A549 (cell line): ENCODE data around the gene ITGA2. TPM values are rescaled to one million over a fixed set of nuclear protein-coding genes. Genes with fewer than 3 reads are reported as not detected.

Experiments
- ATAC-seq, 2 experiments: fragments of 200-7000 bp in 1 of 2; fragments of >200 bp in 1 of 2; cut with Nextera tagmentation in 1 of 2; cut with Tn5 transposase in 1 of 2; 3 replicates each; pipeline versions ENCODE4 v1.8.0 to v1.9.1; 2018 to 2020; ENCODE audit warnings: mild to moderate bottlenecking in 1 of 2, moderate library complexity in 1 of 2
- CTCF ChIA-PET: fragments of 300-600 bp; sonication (Branson Sonifier 250); formaldehyde crosslinking; extraction: SDS; loops from one replicate; lab custom pipeline; 2021; ENCODE audit warnings: antibody characterized with exemption, inconsistent platforms; lab: Yijun Ruan, JAX
- POLR2A ChIA-PET: fragments of 350-600 bp; formaldehyde crosslinking; extraction: SDS; loops from one replicate; lab custom pipeline; 2021; ENCODE audit warnings: antibody characterized with exemption, inconsistent platforms; lab: Yijun Ruan, JAX
- DNase-seq, 2 experiments: peaks; one replicate each; pipeline versions ENCODE4 v3.0.0 to v3.0.0-alpha.2; 2011 to 2016; ENCODE audit warnings: low read depth in 1 of 2, low spot score in 1 of 2
- FAIRE-seq: peaks from 2 replicates; lab custom pipeline; 2011; peaks lifted over from hg19 to GRCh38; lab: Jason Lieb, UNC
- H3K27ac ChIP-seq, 2 experiments: fragments of >200 bp; sonication (Bioruptor Twin); formaldehyde crosslinking; 3 replicates each; pipeline ENCODE4 v1.5.1; 2016 to 2017
- H3K4me1 ChIP-seq: fragments of >200 bp; sonication (Bioruptor Twin); formaldehyde crosslinking; 3 replicates; pipeline ENCODE4 v1.6.1; 2016
- H3K4me2 ChIP-seq: fragments of >200 bp; sonication (Bioruptor Twin); formaldehyde crosslinking; 3 replicates; pipeline ENCODE4 v1.6.1; 2016
- H3K4me3 ChIP-seq: fragments of >200 bp; sonication (Bioruptor Twin); formaldehyde crosslinking; 3 replicates; pipeline ENCODE4 v1.5.1; 2016
- H3K9me3 ChIP-seq: fragments of >200 bp; sonication (Bioruptor Twin); formaldehyde crosslinking; 3 replicates; pipeline ENCODE4 v1.6.1; 2016
- BHLHE40 ChIP-seq: IDR thresholded peaks from 2 replicates; pipeline ENCODE4 v1.6.1; 2012; ENCODE audit warnings: low read depth, low read length, inconsistent platforms
- CBX2 ChIP-seq: fragments of 200-600 bp; sonication (generic); IDR thresholded peaks from 2 replicates; pipeline ENCODE4 v1.6.1; 2016; ENCODE audit warnings: low read depth, mild to moderate bottlenecking, borderline replicate concordance
- CEBPB ChIP-seq, 2 experiments: fragments of >200 bp in 1 of 2; sonication (Bioruptor Twin) in 1 of 2; formaldehyde crosslinking in 1 of 2; IDR thresholded peaks; 2 replicates each; pipeline ENCODE4 v1.6.1; 2012 to 2016
- EHF ChIP-seq: fragments of 250-450 bp; sonication (Bioruptor Pico); IDR thresholded peaks from 2 replicates; pipeline ENCODE4 v1.5.0; 2020; ENCODE audit warnings: mild to moderate bottlenecking
- EHMT2 ChIP-seq: fragments of 200-600 bp; sonication (generic); IDR thresholded peaks from 2 replicates; pipeline ENCODE4 v1.6.1; 2016; ENCODE audit warnings: antibody characterized with exemption, low read depth, mild to moderate bottlenecking, moderate library complexity
- EP300 ChIP-seq, 2 experiments: fragments of >200 bp; sonication (Bioruptor Twin); formaldehyde crosslinking; IDR thresholded peaks; 2 replicates in 1 of 2; 3 replicates in 1 of 2; pipeline ENCODE4 v1.6.1; 2016 to 2017
- FOSL2 ChIP-seq, 2 experiments: fragments of 450-650 bp in 1 of 2; fragments of >200 bp in 1 of 2; sonication (Bioruptor Twin) in 1 of 2; formaldehyde crosslinking; IDR thresholded peaks; 2 replicates each; pipeline versions ENCODE4 v1.5.0 to v1.6.1; 2016 to 2020; ENCODE audit warnings: mild to moderate bottlenecking in 1 of 2, moderate library complexity in 1 of 2
- HDAC2 ChIP-seq: fragments of 200-600 bp; sonication (generic); IDR thresholded peaks from 2 replicates; pipeline ENCODE4 v1.6.1; 2016
- HEYL ChIP-seq: fragments of 250-450 bp; sonication (Bioruptor Pico); IDR thresholded peaks from 2 replicates; pipeline ENCODE4 v1.8.0; 2021; ENCODE audit warnings: mild to moderate bottlenecking, moderate library complexity
- HOXB5 ChIP-seq: fragments of 250-450 bp; sonication (Bioruptor Pico); IDR thresholded peaks from 2 replicates; pipeline ENCODE4 v1.5.0; 2020; ENCODE audit warnings: mild to moderate bottlenecking, moderate library complexity
- JUNB ChIP-seq: fragments of >200 bp; sonication (Bioruptor Twin); formaldehyde crosslinking; IDR thresholded peaks from 2 replicates; pipeline ENCODE4 v1.6.1; 2016
- KDM1A ChIP-seq: fragments of 200-600 bp; sonication (generic); IDR thresholded peaks from 2 replicates; pipeline ENCODE4 v1.6.1; 2016; ENCODE audit warnings: low read depth, mild to moderate bottlenecking
- NFE2L2 ChIP-seq: fragments of 150-350 bp; conservative IDR thresholded peaks from 2 replicates; pipeline ENCODE4 v1.6.1; 2014; ENCODE audit warnings: low read length
- NR3C1 ChIP-seq: fragments of >200 bp; sonication (Bioruptor Twin); formaldehyde crosslinking; IDR thresholded peaks from 3 replicates; pipeline ENCODE4 v1.6.1; 2017
- POLR2A ChIP-seq: IDR thresholded peaks from 2 replicates; pipeline ENCODE4 v1.6.1; 2012; ENCODE audit warnings: mild to moderate bottlenecking, low read length
- POLR2AphosphoS2 ChIP-seq: conservative IDR thresholded peaks from 2 replicates; pipeline ENCODE4 v1.6.1; 2012; ENCODE audit warnings: low read length, improper control_type of control experiment, inconsistent platforms
- RARB ChIP-seq: fragments of 250-450 bp; sonication (Bioruptor Pico); IDR thresholded peaks from 2 replicates; pipeline ENCODE4 v1.8.0; 2021; ENCODE audit warnings: mild to moderate bottlenecking, moderate library complexity
- RFX5 ChIP-seq: fragments of 450-650 bp; IDR thresholded peaks from 2 replicates; pipeline ENCODE4 v1.7.1; 2014; ENCODE audit warnings: antibody characterized with exemption, mild to moderate bottlenecking, moderate library complexity
- SMC3 ChIP-seq: fragments of >200 bp; sonication (Bioruptor Twin); formaldehyde crosslinking; IDR thresholded peaks from 3 replicates; pipeline ENCODE4 v1.6.1; 2018; ENCODE audit warnings: inconsistent platforms
- SREBF2 ChIP-seq: fragments of 450-650 bp; IDR thresholded peaks from 2 replicates; pipeline ENCODE4 v1.6.1; 2014; ENCODE audit warnings: mild to moderate bottlenecking, moderate library complexity
- ZNF302 ChIP-seq: fragments of 250-450 bp; sonication (Bioruptor Pico); IDR thresholded peaks from 2 replicates; pipeline ENCODE4 v1.9.0; 2021; ENCODE audit warnings: inconsistent platforms, mild to moderate bottlenecking, moderate library complexity
- ZSCAN20 ChIP-seq: fragments of 250-450 bp; sonication (Bioruptor Pico); IDR thresholded peaks from 2 replicates; pipeline ENCODE4 v1.8.0; 2022; ENCODE audit warnings: mild to moderate bottlenecking, moderate library complexity
- WGBS: methylation state at CpG from one replicate; pipeline ENCODE4 v1.1.6; 2017; ENCODE audit errors: missing lambda C conversion rate; 5-methylcytosine and 5-hydroxymethylcytosine counted together
- polyA plus RNA-seq, 4 experiments: library from polyadenylated mRNA; depleted of rRNA in 3 of 4; stranded (reverse); fragments of >200 nt; fragmentation: RNase III in 1 of 4; extraction: RNeasy Plus Mini Kit Qiagen cat#74134 plus additional on column Dnase treatment in 1 of 4; gene quantifications; 2 replicates in 3 of 4; 3 replicates in 1 of 4; pipeline ENCODE4 v1.2.3, GENCODE V29; 2011 to 2017
- TF ChIP-seq, protein P1 (sequence below): fragments of >200 bp; sonication (Bioruptor Twin); formaldehyde crosslinking; IDR thresholded peaks from 2 replicates; pipeline ENCODE4 v1.6.1; 2016
- TF ChIP-seq, protein P2 (sequence below): fragments of >200 bp; sonication (Bioruptor Twin); formaldehyde crosslinking; IDR thresholded peaks from 3 replicates; pipeline ENCODE4 v1.6.1; 2016
- TF ChIP-seq, protein P3 (sequence below): IDR thresholded peaks from 2 replicates; pipeline ENCODE4 v1.6.1; 2012; ENCODE audit warnings: low read depth, borderline replicate concordance
- TF ChIP-seq, protein P4 (sequence below): fragments of 450-650 bp; IDR thresholded peaks from 2 replicates; pipeline ENCODE4 v1.6.1; 2014; ENCODE audit warnings: antibody characterized with exemption
- TF ChIP-seq, protein P5 (sequence below): fragments of >200 bp; sonication (Bioruptor Twin); formaldehyde crosslinking; IDR thresholded peaks from 3 replicates; pipeline ENCODE4 v1.5.1; 2016

Gene ITGA2
- polyA plus RNA-seq, 2 of the 4 experiments (the other 2 are of a cell fraction): 8.5 to 28.0 TPM

DNA sequence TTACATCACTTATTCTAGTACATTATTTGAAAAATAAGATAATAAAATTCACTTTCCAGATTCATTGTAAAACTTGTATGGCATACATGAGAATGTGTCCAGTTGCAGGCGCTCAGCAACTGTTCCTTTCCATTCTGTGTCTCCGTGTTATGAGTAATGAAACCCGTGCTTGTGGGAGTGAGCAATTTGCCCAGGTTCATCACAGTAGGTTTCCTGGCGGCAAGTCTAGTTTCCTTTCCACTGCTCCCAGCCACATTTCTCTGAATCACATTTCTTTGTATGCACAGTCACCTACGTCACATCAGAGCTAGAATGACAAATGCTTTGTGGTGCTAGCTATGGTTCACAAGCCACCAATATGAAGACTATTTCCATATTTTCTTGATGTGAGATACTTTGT, 80.5 kb downstream of the ITGA2 start (continued):
- TF ChIP-seq EHF (CRISPR knock-in tag): no peak
- no peak for TF ChIP-seq POLR2A

DNA sequence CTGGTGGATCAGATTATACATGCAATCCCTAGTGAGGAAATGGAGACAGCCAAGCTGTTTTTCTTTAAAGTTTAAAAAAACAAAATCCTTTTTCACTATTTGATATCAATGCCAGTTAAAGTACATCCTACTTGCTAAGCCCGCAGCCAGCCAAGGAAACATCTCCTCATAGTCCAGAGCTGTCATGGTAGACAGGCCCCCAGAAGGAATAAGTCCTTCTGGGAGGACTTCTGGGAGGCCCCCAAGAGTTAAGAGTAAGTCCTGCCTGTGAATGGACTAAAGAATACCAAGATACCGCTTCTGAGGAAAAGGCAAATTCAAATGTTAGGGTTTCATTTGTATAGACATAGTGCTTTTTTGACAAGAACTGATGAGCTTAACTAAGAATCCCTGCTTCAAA, 82.1 kb downstream of the ITGA2 start:
- H3K4me2 ChIP-seq: no peak overlapping the region
- ChIA-PET POLR2A (no interaction called here), CTCF (interaction anchor here (0.7 kb wide), 1 partner anchor 16 kb away, joined by 4 read pairs; no protein-coding TSS in a partner anchor)
- FAIRE-seq (no peak), DNase-seq (no peak), ATAC-seq (no peak)
- H3K4me3 ChIP-seq: no peak overlapping the region
- H3K4me1 ChIP-seq: no peaks in the 10 kb centered on the region
- no peak overlapping the region for H3K27ac ChIP-seq
- WGBS: 90% methylated on average over 2 of the region's 2 CpGs
- TF ChIP-seq POLR2AphosphoS2 (no peak), NR3C1 (no peak), BHLHE40 (no peak), KDM1A (no peak), JUNB (no peak), HOXB5 (CRISPR knock-in tag) (no peak), EP300 (IDR thresholded peaks at IDR 0.05) (no peak), RFX5 (no peak)
- TF ChIP-seq, protein P1, sequence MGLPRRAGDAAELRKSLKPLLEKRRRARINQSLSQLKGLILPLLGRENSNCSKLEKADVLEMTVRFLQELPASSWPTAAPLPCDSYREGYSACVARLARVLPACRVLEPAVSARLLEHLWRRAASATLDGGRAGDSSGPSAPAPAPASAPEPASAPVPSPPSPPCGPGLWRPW: no peak
- TF ChIP-seq, protein P2, sequence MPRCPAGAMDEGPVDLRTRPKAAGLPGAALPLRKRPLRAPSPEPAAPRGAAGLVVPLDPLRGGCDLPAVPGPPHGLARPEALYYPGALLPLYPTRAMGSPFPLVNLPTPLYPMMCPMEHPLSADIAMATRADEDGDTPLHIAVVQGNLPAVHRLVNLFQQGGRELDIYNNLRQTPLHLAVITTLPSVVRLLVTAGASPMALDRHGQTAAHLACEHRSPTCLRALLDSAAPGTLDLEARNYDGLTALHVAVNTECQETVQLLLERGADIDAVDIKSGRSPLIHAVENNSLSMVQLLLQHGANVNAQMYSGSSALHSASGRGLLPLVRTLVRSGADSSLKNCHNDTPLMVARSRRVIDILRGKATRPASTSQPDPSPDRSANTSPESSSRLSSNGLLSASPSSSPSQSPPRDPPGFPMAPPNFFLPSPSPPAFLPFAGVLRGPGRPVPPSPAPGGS: no peak
- TF ChIP-seq, protein P3, sequence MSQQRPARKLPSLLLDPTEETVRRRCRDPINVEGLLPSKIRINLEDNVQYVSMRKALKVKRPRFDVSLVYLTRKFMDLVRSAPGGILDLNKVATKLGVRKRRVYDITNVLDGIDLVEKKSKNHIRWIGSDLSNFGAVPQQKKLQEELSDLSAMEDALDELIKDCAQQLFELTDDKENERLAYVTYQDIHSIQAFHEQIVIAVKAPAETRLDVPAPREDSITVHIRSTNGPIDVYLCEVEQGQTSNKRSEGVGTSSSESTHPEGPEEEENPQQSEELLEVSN: no peak
- no peaks in the 10 kb centered on the region for H3K9me3 ChIP-seq

DNA sequence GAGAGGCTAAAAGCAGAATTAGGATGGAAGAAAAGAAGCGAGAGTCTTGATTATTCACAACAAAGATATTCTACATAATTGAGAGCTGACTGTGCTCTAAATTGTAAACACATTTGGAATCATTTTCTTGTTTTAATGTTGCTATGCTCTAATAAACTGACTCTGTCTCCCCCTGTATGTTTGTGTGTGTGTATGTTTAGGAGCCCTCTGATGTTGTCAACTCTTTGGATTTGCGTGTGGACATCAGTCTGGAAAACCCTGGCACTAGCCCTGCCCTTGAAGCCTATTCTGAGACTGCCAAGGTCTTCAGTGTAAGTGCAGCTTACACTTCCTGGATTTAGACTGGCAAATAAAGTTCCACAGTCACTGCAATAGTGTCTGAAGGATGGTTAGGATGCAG, 82.6 kb downstream of the ITGA2 start:
- Histone ChIP-seq H3K4me1 (no peaks in the 10 kb centered on the region), H3K4me2 (no peak overlapping the region), H3K27ac (no peak overlapping the region), H3K4me3 (no peak overlapping the region), H3K9me3 (no peaks in the 10 kb centered on the region)
- CTCF ChIA-PET: interaction anchor here (0.7 kb wide), 1 partner anchor 16 kb away, joined by 4 read pairs; no protein-coding TSS in a partner anchor
- no peak for ATAC-seq
- no peak for DNase-seq
- 79% methylated on average over 2 of the region's 2 CpGs for WGBS
- POLR2A ChIA-PET: no interaction called here
- no peak for TF ChIP-seq EP300 (IDR thresholded peaks at IDR 0.05)
- TF ChIP-seq ZNF302 (CRISPR knock-in tag): no peak
- TF ChIP-seq, protein P4, sequence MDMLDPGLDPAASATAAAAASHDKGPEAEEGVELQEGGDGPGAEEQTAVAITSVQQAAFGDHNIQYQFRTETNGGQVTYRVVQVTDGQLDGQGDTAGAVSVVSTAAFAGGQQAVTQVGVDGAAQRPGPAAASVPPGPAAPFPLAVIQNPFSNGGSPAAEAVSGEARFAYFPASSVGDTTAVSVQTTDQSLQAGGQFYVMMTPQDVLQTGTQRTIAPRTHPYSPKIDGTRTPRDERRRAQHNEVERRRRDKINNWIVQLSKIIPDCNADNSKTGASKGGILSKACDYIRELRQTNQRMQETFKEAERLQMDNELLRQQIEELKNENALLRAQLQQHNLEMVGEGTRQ: no peak
- no peak for TF ChIP-seq SMC3
- TF ChIP-seq EHF (CRISPR knock-in tag): no peak
- no peak for TF ChIP-seq EHMT2
- TF ChIP-seq, protein P2: no peak
- no peak for TF ChIP-seq FOSL2 (IDR thresholded peaks at IDR 0.05)
- TF ChIP-seq FOSL2 (CRISPR knock-in tag; IDR thresholded peaks at IDR 0.05): no peak
- TF ChIP-seq CBX2: no peak
- no peak for TF ChIP-seq NR3C1
- no peak for TF ChIP-seq CEBPB (IDR thresholded peaks at IDR 0.05)
- no peak for TF ChIP-seq RARB
- TF ChIP-seq SREBF2: no peak
- TF ChIP-seq ZSCAN20: no peak
- TF ChIP-seq, protein P1: no peak
- no peak for TF ChIP-seq HDAC2
- no peak for TF ChIP-seq NFE2L2
- no peak for TF ChIP-seq HEYL (CRISPR knock-in tag)
- TF ChIP-seq, protein P5, sequence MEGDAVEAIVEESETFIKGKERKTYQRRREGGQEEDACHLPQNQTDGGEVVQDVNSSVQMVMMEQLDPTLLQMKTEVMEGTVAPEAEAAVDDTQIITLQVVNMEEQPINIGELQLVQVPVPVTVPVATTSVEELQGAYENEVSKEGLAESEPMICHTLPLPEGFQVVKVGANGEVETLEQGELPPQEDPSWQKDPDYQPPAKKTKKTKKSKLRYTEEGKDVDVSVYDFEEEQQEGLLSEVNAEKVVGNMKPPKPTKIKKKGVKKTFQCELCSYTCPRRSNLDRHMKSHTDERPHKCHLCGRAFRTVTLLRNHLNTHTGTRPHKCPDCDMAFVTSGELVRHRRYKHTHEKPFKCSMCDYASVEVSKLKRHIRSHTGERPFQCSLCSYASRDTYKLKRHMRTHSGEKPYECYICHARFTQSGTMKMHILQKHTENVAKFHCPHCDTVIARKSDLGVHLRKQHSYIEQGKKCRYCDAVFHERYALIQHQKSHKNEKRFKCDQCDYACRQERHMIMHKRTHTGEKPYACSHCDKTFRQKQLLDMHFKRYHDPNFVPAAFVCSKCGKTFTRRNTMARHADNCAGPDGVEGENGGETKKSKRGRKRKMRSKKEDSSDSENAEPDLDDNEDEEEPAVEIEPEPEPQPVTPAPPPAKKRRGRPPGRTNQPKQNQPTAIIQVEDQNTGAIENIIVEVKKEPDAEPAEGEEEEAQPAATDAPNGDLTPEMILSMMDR: no peak
- FAIRE-seq: no peak
